Neural cell (in vitro differentiated cells): ENCODE measurements around the gene HRH1. TPM values are rescaled to one million over a fixed set of nuclear protein-coding genes. Genes with fewer than 3 reads are reported as not detected.

ENCODE experiments used
- H2AFZ ChIP-seq: fragments of 200-600, 300-800 bp; sonication (generic), shearing (Covaris generic); 2 replicates; pipeline ENCODE4 v1.6.0; 2014; ENCODE audit warnings: low read depth, mild to moderate bottlenecking, antibody characterized with exemption, low read length, moderate library complexity
- H3F3A ChIP-seq: fragments of 200-600 bp; shearing (Covaris generic); 2 replicates; pipeline ENCODE4 v1.6.1; 2016; ENCODE audit warnings: mild to moderate bottlenecking, moderate library complexity, mixed read lengths, antibody characterized with exemption, low read length; ENCODE audit not compliant: insufficient read depth, poor library complexity, severe bottlenecking
- H3K27ac ChIP-seq: fragments of 200-600, 300-800 bp; sonication (generic), shearing (Covaris generic); 2 replicates; pipeline ENCODE4 v1.5.1; 2014; ENCODE audit warnings: mild to moderate bottlenecking, low read length, moderate library complexity
- H3K27me3 ChIP-seq: fragments of 300-800, 200-600 bp; sonication (generic), shearing (Covaris generic); 2 replicates; pipeline ENCODE4 v1.6.0; 2014; ENCODE audit warnings: mild to moderate bottlenecking, low read depth, low read length, moderate library complexity; ENCODE audit not compliant: insufficient read depth
- H3K36me3 ChIP-seq: fragments of 300-800, 200-600 bp; sonication (generic), shearing (Covaris generic); 2 replicates; pipeline ENCODE4 v1.5.1; 2014; ENCODE audit warnings: mild to moderate bottlenecking, antibody characterized with exemption, low read length, moderate library complexity; ENCODE audit not compliant: insufficient read depth
- H3K4me2 ChIP-seq: fragments of 300-800, 200-600 bp; sonication (generic), shearing (Covaris generic); 2 replicates; pipeline ENCODE4 v1.6.0; 2014; ENCODE audit warnings: mild to moderate bottlenecking, low read length
- H3K4me3 ChIP-seq: fragments of 300-800, 200-600 bp; sonication (generic), shearing (Covaris generic); 2 replicates; pipeline ENCODE4 v1.5.1; 2014; ENCODE audit warnings: mild to moderate bottlenecking, low read length, moderate library complexity
- H3K79me2 ChIP-seq: fragments of 200-600 bp; shearing (Covaris generic); replicated peaks from 2 replicates; pipeline ENCODE4 v1.6.0; 2014; ENCODE audit warnings: mild to moderate bottlenecking, low read length, moderate library complexity; ENCODE audit not compliant: insufficient read depth
- H3K9ac ChIP-seq: fragments of 300-800, 200-600 bp; sonication (generic), shearing (Covaris generic); 2 replicates; pipeline ENCODE4 v1.6.1; 2016; ENCODE audit warnings: mild to moderate bottlenecking, low read length, mixed read lengths
- H3K9me2 ChIP-seq: fragments of 200-600 bp; shearing (Covaris generic); 2 replicates; pipeline ENCODE4 v1.6.1; 2016; ENCODE audit warnings: mild to moderate bottlenecking, low read length, mixed read lengths; ENCODE audit not compliant: insufficient read depth
- H3K9me3 ChIP-seq: fragments of 200-600, 300-800 bp; sonication (generic), shearing (Covaris generic); 2 replicates; pipeline ENCODE4 v1.6.1; 2016; ENCODE audit warnings: mild to moderate bottlenecking, mixed run types, low read length, moderate library complexity, mixed read lengths
- H4K20me1 ChIP-seq: fragments of 200-600 bp; shearing (Covaris generic); 2 replicates; pipeline ENCODE4 v1.6.1; 2016; ENCODE audit warnings: mild to moderate bottlenecking, mixed run types; ENCODE audit not compliant: insufficient read depth
- EP300 ChIP-seq: fragments of 450-650 bp; conservative IDR thresholded peaks from 2 replicates; pipeline ENCODE4 v1.6.1; 2014; ENCODE audit warnings: antibody characterized with exemption, mild to moderate bottlenecking, moderate library complexity; ENCODE audit not compliant: poor library complexity, severe bottlenecking
- EZH2 ChIP-seq: fragments of 200-600, 300-800 bp; shearing (Covaris generic), sonication (generic); IDR thresholded peaks from 2 replicates; pipeline ENCODE4 v1.6.1; 2014; ENCODE audit warnings: antibody characterized with exemption, low read length, borderline replicate concordance, mild to moderate bottlenecking; ENCODE audit not compliant: insufficient read depth, poor library complexity, severe bottlenecking
- MXI1 ChIP-seq: fragments of 450-650 bp; conservative IDR thresholded peaks from 2 replicates; pipeline ENCODE4 v1.6.1; 2014; ENCODE audit warnings: antibody characterized with exemption, mild to moderate bottlenecking; ENCODE audit not compliant: poor library complexity, severe bottlenecking
- POLR2AphosphoS5 ChIP-seq: IDR thresholded peaks from 2 replicates; pipeline ENCODE4 v1.6.1; 2012
- RAD21 ChIP-seq: fragments of 450-650 bp; conservative IDR thresholded peaks from 2 replicates; pipeline ENCODE4 v1.6.1; 2014; ENCODE audit warnings: antibody characterized with exemption, mild to moderate bottlenecking, moderate library complexity
- SMC3 ChIP-seq: fragments of 450-650 bp; conservative IDR thresholded peaks from 2 replicates; pipeline ENCODE4 v1.6.1; 2014; ENCODE audit warnings: antibody characterized with exemption, mild to moderate bottlenecking, moderate library complexity; ENCODE audit not compliant: poor library complexity
- TAF1 ChIP-seq: IDR thresholded peaks from 2 replicates; pipeline ENCODE4 v1.6.1; 2012; ENCODE audit warnings: low read depth
- polyA plus RNA-seq: library from polyadenylated mRNA; depleted of rRNA; stranded (reverse); fragments of >200 nt; gene quantifications from 2 replicates; pipeline ENCODE4 v1.2.3, GENCODE V29; 2014
- TF ChIP-seq, protein P1 (sequence below): IDR thresholded peaks from 2 replicates; pipeline ENCODE4 v1.6.1; 2012; ENCODE audit warnings: borderline replicate concordance
- TF ChIP-seq, protein P2 (sequence below): fragments of 450-650 bp; IDR thresholded peaks from 2 replicates; pipeline ENCODE4 v1.5.1; 2014; ENCODE audit warnings: antibody characterized with exemption, mild to moderate bottlenecking, moderate library complexity; ENCODE audit not compliant: poor library complexity, severe bottlenecking

The HRH1 gene
- polyA plus RNA-seq, 1 donor from 2014 or later = 0.06 TPM

DNA sequence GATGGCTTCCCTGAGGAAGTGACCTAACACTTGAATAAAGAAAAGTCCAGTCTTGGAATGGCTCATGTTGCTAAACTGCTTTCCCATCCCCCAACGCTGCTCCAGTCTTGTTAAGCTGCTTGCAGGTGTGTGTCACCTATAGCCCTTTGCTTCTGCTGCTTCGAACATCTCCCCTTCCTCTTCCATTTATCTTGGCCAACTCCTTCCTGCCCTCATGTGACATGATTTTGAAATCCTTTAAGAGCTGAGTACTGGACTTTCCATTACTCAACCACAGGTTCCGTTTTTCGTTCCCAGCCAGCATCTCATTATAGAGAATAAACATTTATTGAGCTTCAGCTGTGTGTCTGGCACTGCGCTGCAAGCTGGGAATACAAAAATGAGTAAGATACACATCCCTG is 119.6 kb downstream of the HRH1 start:
- Histone ChIP-seq H4K20me1 (no peaks in the 10 kb centered on the region), H3K9me2 (no peaks in the 10 kb centered on the region), H3K4me3 (peak overlapping the region; percentile 79), H3K4me2 (no peak overlapping the region), H3K79me2 (peaks cover 13% of the 10 kb centered on the region), H3K9me3 (no peaks in the 10 kb centered on the region), H3K27me3 (no peaks in the 10 kb centered on the region), H3K9ac (no peak overlapping the region), H2AFZ (no peak overlapping the region), H3F3A (no peaks in the 10 kb centered on the region), H3K27ac (no peak overlapping the region), H3K36me3 (no peaks in the 10 kb centered on the region)
- no peak for TF ChIP-seq POLR2AphosphoS5
- no peak for TF ChIP-seq TAF1
- TF ChIP-seq EZH2 = no peak
- TF ChIP-seq, protein P1, sequence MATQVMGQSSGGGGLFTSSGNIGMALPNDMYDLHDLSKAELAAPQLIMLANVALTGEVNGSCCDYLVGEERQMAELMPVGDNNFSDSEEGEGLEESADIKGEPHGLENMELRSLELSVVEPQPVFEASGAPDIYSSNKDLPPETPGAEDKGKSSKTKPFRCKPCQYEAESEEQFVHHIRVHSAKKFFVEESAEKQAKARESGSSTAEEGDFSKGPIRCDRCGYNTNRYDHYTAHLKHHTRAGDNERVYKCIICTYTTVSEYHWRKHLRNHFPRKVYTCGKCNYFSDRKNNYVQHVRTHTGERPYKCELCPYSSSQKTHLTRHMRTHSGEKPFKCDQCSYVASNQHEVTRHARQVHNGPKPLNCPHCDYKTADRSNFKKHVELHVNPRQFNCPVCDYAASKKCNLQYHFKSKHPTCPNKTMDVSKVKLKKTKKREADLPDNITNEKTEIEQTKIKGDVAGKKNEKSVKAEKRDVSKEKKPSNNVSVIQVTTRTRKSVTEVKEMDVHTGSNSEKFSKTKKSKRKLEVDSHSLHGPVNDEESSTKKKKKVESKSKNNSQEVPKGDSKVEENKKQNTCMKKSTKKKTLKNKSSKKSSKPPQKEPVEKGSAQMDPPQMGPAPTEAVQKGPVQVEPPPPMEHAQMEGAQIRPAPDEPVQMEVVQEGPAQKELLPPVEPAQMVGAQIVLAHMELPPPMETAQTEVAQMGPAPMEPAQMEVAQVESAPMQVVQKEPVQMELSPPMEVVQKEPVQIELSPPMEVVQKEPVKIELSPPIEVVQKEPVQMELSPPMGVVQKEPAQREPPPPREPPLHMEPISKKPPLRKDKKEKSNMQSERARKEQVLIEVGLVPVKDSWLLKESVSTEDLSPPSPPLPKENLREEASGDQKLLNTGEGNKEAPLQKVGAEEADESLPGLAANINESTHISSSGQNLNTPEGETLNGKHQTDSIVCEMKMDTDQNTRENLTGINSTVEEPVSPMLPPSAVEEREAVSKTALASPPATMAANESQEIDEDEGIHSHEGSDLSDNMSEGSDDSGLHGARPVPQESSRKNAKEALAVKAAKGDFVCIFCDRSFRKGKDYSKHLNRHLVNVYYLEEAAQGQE = no peak
- no peak for TF ChIP-seq EP300
- TF ChIP-seq RAD21 = no peak

DNA sequence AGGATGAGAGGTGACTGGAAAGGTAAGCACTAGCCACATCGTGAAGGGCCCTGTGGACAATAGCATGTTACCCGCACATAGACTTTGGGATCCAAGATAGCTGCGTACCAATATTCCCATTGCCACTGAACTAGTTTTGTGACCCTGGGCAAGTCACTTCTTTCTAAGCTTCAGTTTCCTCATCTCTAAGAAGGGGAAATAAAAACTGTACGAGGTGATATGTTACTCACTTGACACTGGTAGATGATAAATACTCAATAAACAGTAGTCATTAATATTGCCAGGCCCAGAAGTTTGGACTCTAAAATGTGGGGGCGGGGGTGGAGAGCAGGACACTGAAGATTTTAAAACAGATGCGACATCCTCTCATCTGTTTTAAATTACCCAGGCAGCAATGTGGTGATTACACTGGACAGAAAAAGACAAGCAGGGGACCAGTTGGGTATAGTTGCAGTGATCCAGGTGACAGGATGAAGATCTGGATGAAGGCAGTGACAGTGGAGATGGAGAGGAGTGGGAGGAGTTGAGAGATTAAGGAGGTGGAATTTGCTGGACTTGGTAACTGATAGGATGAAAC is 120.4 kb downstream of the HRH1 start:
- Histone ChIP-seq H4K20me1 (no peaks in the 10 kb centered on the region), H3K9ac (no peak overlapping the region), H3K27me3 (no peaks in the 10 kb centered on the region), H3K9me3 (no peaks in the 10 kb centered on the region), H3K79me2 (peaks cover 13% of the 10 kb centered on the region), H3F3A (no peaks in the 10 kb centered on the region), H3K36me3 (no peaks in the 10 kb centered on the region), H3K27ac (no peak overlapping the region), H3K9me2 (no peaks in the 10 kb centered on the region), H3K4me2 (no peak overlapping the region), H3K4me3 (no peak overlapping the region), H2AFZ (no peak overlapping the region)
- TF ChIP-seq RAD21 (no peak), POLR2AphosphoS5 (no peak), MXI1 (no peak), TAF1 (no peak), SMC3 (no peak), EZH2 (no peak), EP300 (no peak)
- TF ChIP-seq, protein P2, sequence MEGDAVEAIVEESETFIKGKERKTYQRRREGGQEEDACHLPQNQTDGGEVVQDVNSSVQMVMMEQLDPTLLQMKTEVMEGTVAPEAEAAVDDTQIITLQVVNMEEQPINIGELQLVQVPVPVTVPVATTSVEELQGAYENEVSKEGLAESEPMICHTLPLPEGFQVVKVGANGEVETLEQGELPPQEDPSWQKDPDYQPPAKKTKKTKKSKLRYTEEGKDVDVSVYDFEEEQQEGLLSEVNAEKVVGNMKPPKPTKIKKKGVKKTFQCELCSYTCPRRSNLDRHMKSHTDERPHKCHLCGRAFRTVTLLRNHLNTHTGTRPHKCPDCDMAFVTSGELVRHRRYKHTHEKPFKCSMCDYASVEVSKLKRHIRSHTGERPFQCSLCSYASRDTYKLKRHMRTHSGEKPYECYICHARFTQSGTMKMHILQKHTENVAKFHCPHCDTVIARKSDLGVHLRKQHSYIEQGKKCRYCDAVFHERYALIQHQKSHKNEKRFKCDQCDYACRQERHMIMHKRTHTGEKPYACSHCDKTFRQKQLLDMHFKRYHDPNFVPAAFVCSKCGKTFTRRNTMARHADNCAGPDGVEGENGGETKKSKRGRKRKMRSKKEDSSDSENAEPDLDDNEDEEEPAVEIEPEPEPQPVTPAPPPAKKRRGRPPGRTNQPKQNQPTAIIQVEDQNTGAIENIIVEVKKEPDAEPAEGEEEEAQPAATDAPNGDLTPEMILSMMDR = no peak
- TF ChIP-seq, protein P1 = no peak
